ENCODE measurements around the gene RAP2C. TPM values are rescaled to one million over a fixed set of nuclear protein-coding genes. Genes with fewer than 3 reads are reported as not detected.

The RAP2C gene
- 22.9 and 26.9 TPM in 2 replicates for total RNA-seq

DNA sequence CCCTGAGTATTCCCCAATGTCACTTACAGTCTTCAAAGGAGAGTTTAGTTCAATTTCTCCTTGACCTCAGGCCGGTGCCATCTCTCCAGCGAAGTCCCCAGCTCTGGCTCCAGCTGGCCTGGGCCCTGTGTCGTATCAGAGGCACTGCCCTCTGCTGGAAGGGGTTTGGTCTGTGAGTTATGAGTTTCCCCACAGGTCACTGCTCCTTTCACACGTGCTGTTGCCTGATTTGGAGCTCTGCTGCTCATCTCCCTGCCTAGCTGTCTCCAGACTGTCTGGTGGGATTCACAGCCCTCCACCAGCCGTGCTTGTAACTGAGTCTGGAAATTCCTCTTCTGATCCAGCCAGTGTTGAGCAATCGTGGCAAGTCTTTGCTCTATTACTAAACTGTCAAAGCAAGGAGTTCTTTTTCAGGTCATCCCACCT lies at the start of gene RAP2C:
RAP2C (minus strand) TSS at position 105 of the 426 bp plus-strand sequence. CDS start 2,179 bp downstream, outside the sequence.
- peak; percentile 56 for DNase-seq (ENCODE audit: low read depth)

DNA sequence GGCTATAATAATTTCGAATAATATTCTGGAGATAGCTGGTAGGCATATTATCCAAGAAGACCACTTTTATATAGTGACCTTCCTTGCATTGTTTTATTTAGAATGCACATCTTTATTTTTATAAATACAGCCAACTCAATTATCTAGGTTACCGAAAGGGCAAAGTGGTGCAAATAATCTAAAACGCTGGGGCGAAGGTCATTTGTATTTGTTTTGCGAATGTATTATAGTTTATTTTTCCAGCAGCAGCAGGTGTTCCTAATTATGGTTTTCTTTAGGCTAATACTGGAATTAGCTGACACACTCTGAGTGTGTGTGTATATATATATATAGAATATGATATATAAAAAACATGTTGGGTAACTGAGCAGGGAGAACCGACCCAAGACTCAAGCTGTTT lies 48.1 kb upstream of the RAP2C start:
- no peak for DNase-seq (ENCODE audit: low read depth)

DNA sequence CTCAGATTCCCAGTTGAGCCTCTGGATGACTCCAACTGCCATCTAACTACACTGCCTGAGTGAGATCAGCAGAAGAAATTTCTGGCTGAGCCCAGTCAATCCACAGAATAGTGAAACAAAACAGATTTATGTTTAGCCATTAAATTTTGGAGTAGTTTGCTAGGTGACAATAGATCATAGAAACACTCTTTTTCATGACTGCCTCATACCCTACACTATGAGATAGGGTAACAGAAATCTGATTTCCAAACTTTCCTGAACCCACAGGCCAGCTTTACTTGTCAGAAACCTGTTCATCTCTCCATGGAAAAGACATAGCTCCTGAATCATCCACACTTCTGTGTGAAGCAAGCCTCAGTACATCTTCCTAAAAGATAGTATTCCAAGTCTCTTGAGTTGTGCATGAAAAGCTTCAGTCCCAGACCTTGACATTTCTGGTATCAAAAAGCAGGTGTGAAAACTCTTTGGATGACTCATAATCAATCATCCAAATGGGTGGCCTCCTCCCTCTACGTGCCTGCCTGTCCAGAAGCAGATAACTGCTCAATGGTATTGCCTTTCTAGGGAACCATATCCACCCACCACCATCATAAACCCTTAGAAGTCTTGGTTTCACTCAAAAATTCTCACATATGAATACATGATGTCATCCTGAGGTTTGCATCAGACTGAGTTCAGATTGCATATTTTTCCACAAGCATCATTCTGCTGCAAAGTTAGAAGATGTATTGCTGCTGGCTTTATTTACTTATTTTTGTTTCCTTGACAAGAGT lies 47.5 kb upstream of the RAP2C start:
- peak; percentile 2 for DNase-seq (ENCODE audit: low read depth)

DNA sequence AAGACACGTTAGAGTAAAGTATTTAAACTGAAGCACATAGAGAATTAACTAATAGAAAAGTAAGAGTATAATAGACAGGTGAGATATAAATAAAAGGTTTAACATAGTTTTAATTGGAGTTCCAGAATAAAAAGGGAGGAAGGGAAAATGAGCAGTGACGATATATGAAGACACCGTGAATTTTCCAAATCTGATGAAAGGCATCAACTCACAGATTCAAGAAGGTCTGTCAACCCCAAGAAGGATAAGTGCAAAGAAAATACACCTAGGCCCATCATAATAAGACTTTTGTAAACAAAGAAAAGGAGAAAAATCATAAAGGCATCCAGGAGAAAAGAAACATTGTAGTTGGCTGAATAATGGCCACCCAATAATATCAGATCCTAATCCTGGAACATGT lies 43.9 kb upstream of the RAP2C start:
- DNase-seq (ENCODE audit: low read depth) = no peak

DNA sequence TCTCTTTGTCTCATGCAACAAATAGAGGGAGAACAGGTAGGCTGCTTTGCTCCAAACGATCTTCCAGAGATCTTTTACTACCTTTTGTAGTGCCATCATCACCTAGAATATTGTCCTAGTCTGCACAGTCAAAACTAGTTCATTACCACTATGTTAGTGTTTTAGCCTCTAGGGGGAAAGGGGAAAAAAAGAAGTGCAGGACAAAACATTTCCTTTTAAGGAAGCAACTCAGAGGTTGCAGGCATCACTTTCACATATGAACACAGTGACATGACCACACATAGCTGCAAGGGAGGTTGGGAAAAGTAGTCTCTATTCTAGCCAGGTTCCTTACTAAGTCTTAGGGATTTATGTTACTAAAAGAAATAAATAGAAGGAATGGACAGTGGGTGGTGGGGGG lies 39.3 kb upstream of the RAP2C start:
- no peak for DNase-seq (ENCODE audit: low read depth)

DNA sequence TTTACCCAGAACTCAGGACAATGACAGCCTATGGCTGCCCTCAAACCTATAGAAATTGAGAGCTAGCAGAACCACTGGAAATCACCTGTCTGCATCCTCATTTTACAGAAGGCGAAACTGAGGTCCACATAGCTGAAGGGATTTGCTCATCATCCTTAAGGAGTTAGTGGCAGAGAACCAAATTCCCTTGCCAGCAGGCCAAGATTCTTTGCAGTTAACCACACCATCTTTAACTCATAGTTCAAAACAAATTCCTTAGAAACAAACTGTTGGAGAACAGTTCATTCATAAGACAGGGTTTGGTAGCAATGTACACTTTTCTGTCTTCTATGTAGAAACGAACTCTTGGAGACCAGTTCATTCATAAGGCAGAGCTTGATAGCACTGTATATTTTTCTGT lies 37.9 kb upstream of the RAP2C start:
- DNase-seq (ENCODE audit: low read depth) = no peak

DNA sequence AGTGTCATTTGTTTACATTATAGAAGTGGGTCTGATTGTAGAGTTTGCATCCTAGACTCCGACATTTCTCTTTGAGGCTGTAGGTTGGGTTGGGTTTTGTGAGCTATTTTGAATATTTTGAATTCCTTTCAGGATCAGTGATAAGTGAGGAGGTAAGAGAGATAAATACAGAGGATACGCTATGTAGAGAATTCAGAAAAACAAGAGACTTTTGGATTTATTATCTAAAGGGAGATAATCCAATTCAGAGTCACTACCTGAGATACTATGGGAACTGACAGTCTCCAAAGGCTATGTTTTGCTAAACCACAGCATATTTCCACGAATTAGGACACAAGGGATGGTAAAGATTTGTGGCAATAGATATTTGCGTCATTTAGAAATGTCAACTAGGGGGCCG lies 16.9 kb upstream of the RAP2C start:
- no peak for DNase-seq (ENCODE audit: low read depth)

DNA sequence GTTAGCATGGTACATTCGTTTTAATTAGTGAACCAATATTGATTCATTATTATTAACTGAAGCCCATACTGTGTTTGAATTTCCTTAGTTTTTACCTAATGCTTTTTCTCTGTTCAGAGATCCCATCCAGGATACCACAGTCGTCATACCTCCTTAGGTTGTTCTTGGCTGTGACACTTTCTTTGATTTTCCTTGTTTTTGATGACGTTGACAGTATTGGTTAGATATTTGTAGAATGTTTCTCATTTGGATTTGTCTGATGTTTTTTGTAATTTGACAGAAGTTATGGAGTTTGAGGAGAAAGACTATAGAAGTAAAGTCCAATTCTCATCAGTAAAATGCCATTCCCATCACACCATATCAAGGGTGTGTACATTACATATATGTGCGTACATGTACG lies 16.2 kb upstream of the RAP2C start:
- no peak for DNase-seq (ENCODE audit: low read depth)

DNA sequence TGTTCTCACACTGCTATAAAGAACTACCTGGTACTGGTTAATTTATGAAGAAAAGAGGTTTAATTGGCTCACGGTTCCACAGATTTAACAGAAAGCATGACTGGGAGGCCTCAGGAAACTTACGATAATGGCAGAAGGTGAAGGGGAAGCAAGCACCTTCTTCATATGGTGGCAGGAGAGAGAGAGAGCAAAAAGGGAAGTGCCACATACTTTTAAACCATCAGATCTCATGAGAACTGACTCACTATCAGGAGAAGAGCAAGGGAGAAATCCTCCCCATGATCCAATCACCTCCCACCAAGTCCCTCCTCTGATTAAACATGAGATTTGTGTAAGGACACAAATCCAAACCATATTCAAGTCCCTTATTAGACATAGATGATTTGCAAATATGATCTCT lies 12.3 kb upstream of the RAP2C start:
- no peak for DNase-seq (ENCODE audit: low read depth)

DNA sequence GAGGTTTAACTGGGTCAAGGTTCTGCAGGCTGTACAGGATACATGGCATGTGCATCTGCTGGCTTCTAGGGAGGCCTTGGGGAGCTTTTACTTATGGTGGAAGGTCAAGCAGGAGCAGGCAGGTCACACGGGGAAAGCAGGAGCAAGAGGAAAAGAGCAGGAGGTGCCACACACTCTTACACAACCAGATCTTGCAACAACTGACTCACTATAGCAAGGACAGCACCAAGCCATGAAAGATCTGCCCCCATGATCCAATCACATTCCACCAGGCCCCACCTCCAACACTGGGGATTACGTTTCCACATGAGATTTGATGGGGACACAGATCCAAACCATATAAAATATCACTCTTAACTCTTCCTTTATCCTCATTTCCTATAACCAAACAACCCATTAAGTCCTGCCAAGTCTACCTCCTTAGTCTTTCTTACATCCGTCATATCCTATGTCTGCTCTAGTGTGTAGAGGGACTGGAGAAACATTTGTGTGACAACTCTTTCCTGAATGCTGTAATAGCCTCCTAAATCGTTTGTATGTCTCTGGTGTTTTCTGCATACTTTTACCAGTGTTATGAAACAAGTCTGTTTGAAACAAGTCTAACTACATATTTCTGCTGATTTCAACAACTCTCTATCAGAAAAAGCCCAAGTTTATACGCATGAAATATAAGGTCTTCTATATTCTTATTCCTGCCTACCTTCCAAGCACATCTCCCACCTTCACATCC lies 8.3 kb upstream of the RAP2C start:
- DNase-seq (ENCODE audit: low read depth) = peak; percentile 38

DNA sequence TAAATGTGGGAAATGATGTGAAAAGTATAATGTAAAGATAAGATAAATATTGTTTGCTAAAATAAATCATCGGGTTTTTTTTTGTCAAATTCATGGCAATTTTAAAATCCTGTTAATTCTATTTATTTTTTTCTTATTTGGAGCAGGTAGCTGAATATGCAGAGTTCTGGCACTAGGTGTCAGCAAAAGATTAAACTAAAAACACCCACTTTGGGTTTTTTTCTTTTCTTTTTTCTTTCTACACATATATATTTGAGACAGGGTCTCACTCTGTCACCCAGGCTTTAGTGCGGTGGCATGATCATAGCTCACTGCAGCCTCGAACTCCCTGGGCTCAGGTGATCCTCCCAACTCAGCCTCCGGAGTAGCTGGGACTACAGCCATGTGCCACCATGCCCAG lies 6.9 kb upstream of the RAP2C start:
- DNase-seq (ENCODE audit: low read depth) = no peak

DNA sequence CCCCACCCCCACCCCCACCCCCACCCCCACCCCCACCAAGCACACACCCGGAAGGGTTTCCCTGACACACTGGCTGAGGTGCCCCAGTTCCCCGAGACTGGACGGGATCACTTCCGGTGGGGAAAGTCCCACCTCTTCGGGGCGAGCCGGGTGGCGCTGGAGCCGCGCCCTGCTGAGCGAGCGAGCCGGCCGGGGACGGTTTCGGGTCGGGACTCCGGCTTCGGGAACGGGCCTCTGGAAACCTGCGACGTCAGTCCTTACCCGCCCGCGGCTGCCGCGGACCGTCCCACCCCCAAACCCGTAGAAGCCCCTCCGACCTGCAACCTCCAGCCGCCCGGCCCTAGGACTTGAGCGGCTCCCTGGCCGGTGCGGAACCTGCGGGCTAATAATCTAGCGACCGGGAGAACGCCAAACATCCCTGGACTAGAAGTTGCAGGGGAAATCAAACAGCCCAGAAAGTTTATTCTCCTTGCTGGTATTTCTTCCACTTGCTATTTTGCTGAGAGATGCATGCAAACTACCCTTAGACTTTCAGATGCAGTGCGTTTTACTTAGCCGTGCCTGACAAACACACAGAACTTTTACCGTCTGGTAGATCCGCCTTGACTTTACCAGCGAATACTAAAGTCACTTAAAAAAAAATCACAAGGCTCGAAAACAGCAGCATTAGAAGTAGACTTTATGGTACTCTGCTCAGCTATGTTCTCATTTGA lies 991 bp downstream of the RAP2C start:
- peak; percentile 58 for DNase-seq (ENCODE audit: low read depth)

DNA sequence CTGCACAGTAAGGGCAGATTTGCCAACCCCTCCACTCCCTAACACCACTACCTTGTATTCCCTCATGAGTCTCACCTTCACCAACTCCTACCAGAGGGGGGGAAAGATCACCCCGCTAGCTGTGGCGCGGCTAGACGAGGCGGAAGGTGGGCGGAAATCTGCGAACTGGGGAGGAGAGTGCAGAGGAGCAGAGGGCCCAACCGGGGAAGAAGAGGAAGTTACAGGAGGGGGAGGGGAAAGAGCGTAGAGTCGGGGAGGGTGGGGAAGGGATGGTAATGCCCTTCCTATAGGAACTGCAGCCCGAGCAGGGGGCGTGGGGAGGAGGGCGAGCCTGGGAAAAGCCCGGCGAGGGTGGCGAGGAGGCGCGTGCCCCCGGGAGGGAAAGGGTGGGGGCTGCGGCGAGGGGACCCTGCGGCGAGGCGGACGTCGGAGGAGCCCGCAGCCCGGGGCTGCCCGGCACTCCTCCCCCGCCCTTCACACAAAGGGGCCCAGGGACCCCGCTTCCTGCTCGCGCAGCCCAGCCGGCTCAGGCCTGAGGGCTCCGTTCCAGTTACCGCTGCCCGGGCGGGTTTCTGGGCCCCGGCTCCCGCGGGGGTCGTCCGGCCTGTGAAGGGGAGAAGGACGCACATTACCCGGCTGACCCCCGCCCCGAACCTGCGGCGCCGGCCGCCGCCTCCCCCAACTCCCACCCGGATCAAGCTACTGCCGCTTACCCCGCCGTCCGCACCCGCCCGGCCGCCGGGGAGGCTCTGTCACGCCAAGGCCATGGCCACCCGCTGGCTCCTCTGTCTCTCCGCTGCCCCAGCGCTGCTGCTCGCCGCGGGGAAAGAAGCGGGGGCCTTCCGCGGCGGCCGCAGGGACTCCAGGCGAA lies 1.8 kb downstream of the RAP2C start:
- peak; percentile 45 for DNase-seq (ENCODE audit: low read depth)

DNA sequence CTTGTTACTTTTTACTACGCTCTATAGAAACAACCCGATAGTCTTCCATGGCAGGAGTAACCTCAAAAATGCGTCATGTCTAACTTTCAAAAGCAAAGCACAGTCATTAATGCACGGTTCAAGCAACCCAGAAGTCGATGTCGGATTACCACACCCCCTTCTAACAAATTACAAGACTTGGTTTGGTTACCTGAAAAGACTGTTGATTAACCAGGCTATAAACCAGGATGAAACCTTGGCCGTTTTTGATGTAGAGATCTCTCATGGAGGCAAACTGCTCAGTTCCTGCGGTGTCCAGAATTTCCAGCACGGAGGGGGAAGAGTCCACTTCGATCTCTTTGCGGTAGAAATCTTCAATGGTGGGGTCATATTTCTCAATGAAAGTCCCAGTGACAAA lies 2.4 kb downstream of the RAP2C start:
- peak; percentile 51 for DNase-seq (ENCODE audit: low read depth)

DNA sequence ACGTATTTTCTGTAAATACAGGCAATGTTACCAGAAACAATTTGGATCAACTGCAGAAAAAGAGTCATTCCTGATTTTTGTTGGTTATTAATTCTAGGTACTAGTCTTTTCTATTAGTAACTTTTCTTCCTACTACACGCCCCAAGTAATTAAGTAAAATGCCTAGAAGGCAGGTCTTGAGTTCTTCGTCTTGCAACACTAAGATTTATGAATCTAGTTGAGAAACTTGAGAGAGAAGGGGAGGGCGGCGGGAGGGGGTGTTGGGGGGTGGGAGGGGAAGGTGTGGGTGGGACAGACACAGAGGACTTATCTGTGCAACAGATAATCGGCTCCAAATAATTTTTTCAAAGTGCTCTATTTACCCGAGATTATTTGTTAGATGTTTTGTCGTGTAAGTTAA lies 3.0 kb downstream of the RAP2C start:
- DNase-seq (ENCODE audit: low read depth) = peak; percentile 53

DNA sequence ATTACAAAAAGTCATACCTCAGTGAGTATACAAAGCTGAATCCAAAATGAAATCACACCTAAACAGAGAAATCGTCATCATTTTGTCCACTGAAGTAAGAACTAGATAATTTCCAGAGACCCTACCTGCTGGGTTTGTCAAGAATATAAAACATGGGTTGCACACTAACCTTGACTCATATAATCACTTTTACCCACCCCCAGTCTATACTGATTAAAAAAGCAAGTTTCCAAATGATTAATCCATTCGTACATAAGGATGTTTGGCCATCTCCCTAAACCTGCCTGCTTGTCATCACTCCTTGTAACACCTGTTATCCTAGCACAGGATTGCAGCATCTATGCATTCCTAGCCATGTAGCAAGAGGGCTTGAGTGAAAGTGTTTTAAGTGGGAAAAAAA lies 4.7 kb downstream of the RAP2C start:
- no peak for DNase-seq (ENCODE audit: low read depth)

DNA sequence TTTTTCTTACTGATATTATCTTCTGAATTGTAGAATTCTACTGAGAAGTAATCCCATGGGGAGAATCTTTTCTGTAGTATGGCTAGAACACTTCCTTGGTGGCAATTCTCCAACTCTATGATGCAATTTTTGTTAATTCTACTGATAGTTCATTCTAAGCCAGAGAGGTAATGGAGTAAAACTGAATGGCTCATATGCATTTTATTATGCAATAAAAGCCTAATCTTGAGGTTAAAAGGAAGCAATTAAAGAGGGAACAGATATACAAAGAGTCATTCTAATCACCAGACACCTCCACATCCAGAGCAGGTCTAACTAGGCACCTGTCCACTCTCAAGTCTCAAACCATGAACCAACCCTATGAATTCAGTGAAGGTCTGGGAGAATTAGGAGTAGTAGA lies 9.7 kb downstream of the RAP2C start:
- DNase-seq (ENCODE audit: low read depth) = peak; percentile 53

DNA sequence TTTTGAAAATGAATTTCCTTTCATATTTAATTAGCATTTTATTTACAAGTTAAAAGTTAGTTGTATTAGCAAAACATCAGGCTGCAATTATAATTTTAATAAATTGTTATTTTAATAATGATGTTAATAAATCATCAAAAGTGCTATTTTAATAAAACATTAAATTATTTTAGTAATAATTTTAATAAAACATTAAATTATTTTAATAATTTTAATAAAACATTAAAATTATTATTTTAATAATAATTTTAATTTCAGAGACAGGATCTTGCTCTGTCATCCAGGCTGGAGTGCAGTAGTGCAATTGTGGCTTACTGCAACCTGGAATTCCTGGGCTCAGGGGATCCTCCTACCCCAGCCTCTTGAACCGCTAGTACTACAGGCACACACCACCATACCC lies 10.8 kb downstream of the RAP2C start:
- no peak for DNase-seq (ENCODE audit: low read depth)

DNA sequence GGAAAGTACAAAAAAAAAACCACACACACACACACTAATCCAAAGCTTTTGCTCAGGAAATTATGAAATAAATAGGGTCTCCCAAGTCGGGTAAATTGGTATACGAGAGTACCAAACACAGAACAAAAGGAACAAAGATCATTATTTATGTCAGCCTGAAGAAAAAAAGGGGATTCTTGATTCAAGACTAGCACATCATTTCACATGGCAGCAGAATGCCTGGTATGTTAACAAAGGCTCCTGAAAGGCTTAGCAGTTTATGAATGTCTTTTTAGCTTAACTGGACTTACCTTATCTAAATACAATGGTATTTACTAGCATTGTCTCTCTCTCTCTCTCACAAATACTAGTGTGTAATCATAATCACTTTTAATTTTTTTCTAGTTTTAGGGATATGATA lies 11.3 kb downstream of the RAP2C start:
- no peak for DNase-seq (ENCODE audit: low read depth)

DNA sequence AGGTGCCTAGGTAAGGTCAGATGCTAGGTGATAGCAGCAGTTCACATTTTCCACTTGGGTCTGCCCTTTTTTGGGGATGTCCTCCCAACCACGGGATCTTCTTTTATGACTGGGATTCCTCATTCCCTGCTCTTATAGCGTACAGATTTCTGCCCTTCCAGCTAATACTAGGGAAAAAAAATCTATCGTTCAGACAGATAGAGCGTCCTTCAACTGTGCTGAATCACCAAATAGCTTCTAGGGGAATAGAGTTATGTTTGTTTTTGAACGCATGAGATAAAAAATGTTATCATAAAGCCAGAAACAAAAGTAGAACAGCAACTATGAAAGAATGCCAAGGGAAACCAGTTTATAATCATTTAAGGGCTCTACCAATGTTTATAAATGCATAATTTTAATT lies 13.0 kb downstream of the RAP2C start:
- DNase-seq (ENCODE audit: low read depth) = no peak

DNA sequence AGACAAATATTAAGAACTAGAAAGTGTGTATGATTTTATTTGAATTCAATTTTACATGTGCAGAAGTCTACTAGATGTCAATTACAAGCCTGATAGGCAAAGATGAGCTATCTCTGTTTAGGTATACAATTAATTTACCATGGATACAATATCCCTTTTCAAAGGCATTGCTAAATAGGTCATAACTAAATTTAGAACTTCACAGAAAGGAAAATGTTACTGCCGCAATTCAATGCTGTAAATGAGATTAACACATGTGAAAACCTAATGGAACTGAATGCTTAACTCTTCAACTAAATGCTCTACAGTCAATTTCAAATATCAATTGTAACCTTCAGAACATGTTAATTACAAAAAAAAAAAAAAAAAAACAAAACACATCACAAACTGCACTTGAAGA lies 14.6 kb downstream of the RAP2C start:
- DNase-seq (ENCODE audit: low read depth) = no peak

DNA sequence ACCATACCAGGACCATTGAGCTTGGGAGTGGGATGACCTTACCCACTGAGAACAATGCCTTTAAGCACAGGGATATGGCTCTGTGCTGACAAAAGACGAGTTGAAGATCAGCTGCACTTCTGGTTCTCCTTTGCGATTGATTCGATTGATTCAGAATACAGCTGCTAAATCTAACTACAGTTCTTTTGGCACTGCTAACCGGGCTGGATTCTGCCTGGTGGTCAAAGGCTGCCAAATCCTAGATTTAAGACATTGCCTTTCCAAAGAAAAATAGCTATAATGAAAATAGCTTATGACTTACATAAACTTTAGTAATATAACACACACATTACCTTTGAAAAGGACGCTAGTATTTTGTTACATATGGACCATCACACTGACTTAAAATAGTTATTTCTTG lies 18.3 kb downstream of the RAP2C start:
- no peak for DNase-seq (ENCODE audit: low read depth)
